Measurements from ENCODE around the gene TEX28.
A peak's percentile ranks its signal among the peaks of the same experiment; 100 is the strongest.
"Not testable (repeated sequence)": the region's sequence is repeated elsewhere in the genome, so short reads cannot be mapped to it uniquely, and the experiment has no call there.

The TEX28 gene, protein sequence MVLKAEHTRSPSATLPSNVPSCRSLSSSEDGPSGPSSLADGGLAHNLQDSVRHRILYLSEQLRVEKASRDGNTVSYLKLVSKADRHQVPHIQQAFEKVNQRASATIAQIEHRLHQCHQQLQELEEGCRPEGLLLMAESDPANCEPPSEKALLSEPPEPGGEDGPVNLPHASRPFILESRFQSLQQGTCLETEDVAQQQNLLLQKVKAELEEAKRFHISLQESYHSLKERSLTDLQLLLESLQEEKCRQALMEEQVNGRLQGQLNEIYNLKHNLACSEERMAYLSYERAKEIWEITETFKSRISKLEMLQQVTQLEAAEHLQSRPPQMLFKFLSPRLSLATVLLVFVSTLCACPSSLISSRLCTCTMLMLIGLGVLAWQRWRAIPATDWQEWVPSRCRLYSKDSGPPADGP

DNA sequence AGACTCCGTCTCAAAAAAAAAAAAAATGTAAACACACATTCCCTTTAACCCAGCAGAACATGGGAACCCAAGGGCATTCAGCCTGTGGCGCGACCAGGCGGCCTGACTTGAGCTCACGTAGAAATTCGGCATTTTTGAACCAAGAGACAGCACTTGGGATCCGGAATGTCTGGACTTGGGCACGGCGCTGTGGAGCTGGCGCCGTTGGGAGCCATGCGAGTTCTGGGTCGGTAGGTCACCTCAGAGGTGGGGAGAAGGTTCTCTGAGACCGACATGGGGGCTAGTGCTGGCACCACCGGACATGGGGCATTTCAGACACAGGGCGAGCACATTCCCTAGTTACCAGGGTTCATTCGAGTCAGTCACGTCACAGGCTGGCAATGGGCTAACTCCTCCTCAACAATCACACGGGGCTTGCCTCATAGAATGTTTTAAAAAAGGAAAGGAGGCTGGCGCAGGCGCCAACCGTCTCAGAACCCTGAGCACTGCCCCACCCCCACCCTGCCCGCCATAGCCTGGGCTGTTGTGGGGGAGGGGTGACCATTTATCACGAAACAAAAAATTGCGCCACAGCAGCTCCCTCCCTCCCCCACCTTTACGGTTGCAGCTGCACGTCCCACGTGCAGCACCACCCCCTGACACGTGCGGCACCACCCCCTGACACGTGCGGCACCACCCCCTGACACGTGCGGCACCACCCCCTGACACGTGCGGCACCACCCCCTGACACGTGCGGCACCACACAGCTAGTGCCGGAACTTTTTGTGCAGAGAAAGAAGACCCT is at the start of gene TEX28:
Gene TEX28 (minus strand): TSS at position 334 of the 784 bp plus-strand sequence. CDS start 3,007 bp downstream, outside the sequence.
- DNase-seq, result no peak

DNA sequence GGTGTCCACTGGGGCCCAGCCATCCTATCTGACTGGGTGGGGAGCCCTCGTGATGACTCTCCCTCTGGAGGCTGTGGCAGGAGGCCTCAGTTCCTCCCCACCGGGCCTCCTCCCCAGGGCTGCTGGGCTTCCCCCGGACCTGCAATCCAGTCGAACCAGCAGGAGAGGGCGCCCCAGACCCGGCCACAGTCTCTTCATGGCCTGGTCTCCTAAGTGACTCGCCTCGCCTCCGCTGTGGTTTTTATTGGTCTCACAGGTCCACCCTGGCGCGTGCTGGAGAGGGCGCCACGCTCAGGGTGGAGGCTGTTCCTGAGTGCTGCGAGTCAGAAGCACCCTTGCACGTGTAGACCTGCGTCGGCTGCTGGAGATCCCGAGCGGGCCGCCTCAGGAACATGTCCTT is 48.7 kb upstream of the TEX28 start:
- DNase-seq, result not testable (repeated sequence)

DNA sequence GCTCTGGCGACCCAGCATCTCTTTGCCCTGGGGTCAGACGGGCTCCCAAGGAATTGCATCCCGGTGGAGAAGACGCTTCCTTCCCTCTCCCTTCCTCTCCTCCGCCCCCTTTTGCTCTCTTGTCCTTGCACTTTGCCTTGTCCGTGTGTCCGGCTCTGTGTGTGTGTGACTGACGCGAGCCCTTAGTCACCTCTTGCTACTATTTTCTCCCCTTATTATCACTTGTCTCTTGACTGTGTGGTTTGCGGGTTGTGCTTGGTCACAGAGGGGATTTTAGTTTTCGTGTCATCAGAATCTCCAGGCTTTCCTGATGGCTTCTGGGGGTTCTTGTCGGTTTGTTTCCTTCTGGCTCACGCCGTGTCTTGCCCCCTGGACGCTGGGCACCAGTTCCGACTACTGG is 48.1 kb upstream of the TEX28 start:
- DNase-seq, result not testable (repeated sequence)

DNA sequence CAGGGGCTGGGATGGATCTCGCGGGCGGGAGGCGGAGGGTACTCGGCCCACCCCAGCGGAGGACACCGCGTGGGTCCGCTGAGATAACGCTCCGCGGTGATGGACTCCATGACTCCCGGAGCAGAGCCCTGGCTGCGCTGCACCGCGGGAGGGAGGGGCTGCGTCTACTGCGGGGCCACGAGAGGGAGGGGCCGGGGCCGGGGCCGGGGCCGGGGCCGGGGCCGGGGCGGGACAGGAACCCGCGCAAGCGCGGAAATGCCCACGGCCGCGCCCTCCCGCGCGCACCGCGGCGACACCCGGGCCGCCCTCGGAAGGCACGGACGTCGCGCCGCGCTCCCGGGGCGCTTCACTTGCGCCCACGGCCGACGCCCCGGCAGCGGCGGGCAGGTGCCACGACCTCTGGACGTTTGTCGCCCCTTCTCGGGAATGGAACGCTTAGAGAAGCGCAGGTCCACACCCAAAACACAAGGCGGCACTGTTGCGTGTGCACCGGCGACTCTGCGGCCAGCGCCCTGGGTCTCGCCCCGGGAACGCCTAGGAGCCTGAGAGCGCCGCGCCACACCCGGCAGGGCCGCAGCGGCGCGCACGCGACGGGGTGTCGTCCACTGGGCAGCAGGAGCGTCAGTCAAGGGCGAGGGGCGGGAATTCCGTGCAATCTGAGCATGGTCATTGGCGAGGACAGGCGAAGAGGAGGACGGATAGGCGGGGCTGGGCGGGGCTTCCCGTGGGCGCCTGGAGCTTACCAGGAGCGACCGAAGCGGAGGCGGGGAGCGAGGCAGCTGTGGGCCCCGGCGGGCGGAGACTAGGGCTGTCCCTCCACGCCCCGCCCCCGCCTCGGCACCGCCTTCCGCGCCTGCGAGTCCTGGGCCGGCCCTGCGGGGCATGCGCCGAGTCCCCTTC is 46.7 kb upstream of the TEX28 start:
- not testable (repeated sequence) for DNase-seq

DNA sequence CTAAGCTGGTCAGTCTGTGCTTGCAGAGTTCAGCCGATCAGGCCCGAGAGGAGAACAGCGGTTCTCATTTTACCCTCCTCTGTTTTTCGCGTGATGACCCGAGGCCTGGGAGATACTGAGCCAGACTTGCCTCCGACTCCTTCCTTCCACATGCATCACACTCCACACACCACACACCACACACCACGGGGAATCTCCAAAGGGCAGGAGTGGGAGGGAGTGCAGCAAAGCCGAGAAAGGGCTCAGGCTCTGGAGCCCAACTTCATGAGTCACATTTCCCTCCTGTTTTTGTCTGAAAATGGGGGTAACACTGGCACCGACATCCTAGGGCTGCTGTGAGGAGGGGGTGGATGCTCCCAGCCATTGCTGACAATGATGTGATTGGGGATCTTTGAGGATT is 39.6 kb upstream of the TEX28 start:
- no peak for DNase-seq

DNA sequence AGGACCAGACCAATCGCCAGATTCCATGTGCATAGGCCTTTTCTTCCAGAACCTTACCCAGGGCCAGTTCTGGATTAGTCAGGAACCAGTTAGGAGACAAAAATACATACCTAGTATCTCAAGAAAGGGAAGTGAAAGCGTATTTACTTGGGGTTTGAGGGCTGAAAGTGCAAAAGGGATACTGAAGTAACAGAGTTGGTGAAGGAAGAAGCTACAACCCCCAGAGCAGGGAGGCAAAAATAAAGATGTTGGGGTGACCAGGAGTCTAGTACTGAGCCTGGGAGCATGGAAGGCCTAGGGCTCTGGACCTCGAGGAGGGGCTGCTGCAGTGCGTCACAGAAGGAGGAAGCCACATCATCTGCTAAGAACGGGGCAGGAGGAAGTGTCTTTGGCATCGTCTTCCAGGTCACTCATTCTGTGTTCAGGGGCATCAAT is 38.9 kb upstream of the TEX28 start:
- DNase-seq, result no peak

DNA sequence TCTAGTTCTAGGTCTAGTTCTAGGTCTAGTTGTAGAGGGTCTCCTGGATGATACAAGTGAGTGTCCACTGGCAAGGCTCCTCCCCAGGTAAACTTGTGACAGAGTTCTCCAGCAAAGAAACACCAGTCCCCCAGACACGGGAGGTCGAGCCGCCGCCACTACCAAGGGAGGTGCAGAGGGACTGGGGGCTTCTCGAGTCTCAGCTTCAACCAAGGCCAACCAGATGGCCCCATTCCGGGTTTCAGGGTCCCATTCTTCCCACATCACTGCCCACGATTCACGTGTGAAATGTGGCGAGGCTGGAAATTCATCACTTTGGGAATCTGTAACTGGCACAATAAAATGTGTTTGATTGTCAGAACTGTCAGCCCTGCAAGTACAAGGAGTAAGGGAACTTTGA is 38.2 kb upstream of the TEX28 start:
- no peak for DNase-seq

DNA sequence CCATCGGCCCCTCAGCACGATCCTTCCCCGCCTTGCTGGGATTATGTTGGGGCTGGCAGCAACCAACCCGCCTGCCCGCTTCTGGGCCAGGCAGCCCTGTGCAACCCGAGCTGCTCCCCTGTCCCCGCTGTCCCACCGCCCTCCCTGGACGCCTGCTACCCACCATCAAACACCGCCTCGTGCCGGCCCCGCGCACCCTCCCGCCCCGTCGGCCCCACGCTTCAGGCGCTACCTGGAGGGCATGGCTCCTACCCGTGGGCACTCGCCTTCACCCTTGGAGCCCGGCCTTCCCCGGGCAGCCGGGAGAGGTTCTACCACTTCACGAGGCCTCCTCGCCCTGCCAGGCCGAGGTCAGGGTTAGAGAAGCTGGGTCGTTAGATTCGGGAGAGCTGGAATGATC is 37.6 kb upstream of the TEX28 start:
- DNase-seq, result no peak

DNA sequence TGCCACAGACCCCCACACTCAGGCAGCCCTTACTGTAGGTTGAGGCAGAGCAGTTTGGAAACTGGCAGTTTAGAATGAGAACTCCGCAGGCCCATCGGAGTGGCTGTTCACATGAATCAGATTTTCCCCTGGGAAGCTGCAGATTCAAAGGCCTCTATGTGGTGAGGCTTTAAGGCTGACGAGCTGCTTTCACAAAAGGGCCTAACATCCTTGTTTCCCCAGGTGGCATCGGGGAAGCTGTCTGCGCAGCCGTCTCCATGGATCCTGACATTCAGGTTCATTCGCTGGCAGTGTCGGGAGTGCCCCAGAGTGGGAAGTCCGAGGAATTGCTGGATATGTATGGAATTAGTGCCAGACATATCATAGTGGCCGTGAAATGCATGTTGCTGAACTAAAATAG is 34.4 kb upstream of the TEX28 start:
- DNase-seq, result no peak

DNA sequence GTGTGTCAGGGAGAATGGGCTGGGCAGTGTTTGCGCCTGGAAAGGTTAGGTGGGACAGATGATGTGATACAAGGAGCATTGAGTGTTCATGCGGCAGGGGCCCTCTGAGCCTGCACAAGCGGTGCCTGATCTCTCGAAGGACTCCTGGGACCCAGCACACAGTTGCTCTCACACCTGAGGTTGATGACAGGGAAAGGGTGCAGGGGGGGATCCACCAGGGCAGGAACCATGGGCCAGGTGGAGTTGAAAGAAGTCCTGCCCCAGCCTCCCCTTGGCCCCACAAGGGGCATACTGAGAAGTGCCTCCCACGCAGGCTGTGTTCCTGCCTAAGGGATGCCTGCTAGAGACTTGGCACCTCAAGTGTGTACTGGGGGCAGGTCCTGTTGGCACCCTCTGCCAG is 33.7 kb upstream of the TEX28 start:
- no peak for DNase-seq

DNA sequence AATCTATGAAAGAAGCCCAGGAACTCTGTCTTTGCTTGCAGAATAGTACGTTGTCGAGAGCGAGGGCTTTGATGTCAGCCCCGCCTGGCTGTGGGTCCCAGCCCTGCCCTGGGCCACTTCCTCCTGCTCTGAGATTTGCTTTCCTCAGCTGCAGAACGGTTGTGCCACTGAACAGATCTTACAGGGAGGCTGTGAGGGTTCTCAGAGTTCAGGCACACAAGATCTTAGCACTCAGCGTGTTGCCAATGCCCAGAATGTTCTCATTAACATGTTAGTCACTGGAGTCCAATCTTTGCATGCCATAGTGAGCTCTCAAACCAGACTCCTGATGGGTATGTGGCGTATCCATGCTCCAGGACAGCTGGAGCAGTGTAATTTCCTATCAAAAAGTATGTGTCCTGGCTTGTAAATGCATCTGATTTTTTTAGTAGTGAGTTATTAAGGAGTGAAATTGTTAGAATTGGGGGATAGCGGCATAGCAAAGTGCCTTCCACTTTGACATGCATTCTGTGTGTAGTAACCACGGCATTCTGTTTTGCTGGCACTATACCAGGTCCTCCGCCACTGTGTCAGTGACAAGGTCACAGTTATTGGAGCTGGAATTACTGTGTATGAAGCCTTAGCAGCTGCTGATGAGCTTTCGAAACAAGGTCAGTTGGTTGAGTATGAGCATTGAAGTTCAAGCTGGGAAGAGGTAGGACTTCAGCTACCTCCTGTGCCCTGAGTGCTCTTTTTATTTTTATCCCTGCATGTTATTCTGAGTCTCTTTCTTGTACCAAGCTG is 32.3 kb upstream of the TEX28 start:
- peak in 1 of 2 experiments; percentile 27 for DNase-seq

DNA sequence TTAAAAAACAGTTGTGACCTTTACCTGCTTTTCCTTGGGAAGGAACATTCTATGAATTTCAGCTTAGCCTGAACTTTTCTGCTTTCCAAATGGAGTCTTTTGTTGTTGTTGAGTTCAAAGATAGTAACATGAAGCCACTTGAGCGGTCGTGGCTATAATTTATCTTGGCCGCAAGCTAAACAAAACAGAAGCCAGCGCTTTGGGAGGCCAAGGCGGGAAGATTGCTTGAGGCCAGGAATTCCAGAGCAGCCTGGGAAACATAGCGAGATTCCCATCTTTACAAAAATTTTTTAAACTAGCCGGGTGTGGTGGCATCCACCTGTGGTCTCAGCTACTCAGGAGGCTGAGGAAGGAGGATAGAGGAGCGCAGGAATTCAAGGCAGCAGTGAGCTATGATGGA is 30.6 kb upstream of the TEX28 start:
- DNase-seq, result no peak

DNA sequence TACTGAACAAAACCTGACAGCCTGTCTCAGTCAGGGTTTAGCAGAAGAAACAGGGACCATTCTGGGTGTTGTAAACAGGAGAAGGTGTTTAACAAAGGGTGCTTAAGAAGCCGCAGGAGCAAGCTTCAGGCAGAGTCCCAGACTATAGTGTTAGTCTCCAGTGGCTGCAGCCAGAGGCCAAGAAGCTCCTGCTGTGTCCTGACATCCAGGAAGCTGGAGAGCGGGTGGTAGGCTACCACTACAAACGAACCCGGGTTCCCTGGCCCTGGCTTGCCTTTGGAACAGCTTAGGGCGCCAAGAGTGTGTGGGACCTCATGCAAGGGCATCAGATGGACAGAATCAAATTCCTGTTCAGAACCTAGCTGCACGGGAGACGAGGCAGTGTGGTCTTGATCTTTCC is 28.6 kb upstream of the TEX28 start:
- DNase-seq, result no peak

DNA sequence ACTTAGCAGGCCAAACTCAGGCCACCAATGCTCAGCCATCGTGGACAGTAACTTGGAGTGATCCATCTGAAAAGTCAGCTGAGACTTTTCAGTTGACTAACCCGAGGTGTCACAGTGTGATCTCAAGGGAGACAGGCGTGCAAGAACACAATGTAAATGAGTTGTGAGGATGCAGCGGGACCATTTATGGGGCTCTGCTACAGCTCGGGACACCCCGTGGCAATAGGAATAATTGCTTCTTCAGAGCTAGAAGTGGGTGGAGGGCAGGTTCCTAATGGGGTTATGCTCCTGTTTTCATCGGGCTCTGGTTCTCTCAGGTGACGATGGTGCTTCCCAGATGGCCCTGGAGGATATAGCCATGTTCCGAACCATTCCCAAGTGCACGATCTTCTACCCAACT is 28.0 kb upstream of the TEX28 start:
- no peak for DNase-seq

DNA sequence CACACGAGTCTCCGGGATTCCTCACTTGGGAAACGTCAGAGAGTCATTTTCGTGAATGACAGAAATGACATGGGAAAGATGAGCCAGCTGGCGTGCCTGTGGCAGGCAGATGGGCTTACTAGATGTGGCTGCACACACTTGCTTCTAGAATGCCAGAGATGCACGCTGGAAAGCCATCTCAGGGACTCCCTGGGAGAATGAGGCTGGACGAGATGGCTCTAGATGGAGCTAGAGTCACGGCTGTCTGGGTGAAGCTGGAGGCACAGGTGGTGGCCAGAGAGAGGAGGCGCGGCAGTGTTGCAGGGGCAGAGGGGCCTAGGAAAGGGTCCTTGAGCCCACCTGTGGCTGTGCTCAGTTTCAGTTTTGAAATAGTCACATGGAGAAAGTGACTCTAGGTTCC is 26.7 kb upstream of the TEX28 start:
- DNase-seq, result no peak

DNA sequence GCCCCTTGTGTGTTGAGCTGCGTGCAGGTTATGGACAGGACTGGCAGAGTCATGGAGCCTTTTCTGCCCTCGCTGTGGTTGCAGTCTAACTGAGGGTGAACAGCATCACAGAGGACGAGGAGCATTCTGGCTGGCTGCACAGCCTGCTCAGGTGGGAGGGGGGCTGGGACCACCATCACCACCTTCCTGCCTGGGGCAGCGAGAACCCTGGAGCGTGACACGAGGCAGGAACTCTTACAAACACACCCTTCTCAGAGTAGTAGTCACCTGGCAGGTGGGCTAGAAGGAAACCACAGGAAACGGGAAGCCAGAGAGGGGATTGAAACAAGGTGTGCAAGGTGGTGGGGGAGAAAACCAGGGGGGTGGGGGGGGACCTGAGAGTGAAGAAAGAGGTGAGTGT is 26.2 kb upstream of the TEX28 start:
- no peak for DNase-seq

DNA sequence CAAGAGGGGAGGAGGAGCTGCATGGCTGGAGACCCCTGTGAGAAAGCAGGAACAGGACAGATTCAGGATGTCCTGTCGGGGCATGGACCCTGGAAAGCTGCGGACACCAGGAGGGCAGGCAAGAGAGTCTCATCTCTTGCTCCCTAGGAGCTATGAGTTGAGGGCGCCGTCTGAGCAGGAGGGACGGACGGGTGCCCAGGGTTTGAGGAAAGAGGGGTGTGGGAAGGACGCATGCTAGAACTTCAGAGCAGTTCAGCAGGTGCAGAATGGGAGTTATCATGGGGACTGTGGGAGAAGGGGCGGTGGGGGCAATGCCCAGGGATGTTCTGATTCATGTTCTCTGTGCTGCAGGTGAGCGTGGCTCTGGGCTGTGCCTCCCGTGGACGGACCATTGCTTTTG is 25.5 kb upstream of the TEX28 start:
- DNase-seq, result no peak

DNA sequence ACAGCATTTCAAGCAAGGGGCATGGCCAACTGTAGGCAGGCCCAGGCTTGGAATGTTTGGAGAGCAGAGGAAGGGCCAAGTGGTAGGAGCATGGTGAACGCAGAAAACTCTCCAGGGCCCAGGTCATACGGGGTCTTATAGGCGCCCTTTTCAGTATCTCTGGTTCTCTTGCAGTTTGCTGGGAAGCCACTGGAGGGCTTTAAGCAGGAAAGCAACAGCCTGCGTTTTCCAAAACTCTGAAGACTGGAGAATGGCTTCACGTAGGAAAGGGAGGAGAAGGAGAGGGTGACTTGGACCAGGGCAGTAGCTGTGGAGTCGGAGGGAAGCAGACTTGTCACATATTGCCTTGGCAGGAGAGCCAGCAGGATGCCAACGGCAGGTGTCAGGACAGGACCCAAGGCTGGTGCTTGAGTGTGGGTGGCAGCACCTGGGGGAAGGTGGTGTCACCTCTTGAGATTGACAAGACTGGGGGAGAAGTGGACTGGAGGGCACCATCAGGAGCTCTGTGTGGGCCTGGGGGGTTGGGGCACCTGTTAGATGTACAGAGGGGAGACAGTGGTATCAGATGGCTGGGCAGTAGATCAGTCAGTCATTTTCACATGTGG is 22.6 kb upstream of the TEX28 start:
- no peak for DNase-seq

DNA sequence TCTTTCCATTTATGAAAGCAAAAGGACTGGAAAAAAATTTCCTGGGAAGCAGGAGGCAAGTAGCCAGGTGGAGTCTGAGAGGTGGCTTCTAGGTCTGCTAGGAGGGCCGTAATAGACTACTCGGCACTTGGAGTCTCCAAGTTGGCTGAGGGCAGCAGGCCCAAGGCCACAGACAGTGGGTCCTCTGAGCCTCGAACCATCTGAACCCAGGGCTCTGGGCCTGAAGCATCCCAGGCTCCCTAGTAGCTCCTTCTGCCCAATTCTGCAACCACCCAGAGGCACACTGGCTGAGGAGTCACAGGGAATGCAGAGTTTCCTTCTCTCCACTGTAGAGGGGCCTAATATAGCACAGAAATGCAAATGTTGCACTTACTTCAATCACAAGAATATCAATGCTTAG is 20.5 kb upstream of the TEX28 start:
- DNase-seq, result no peak

DNA sequence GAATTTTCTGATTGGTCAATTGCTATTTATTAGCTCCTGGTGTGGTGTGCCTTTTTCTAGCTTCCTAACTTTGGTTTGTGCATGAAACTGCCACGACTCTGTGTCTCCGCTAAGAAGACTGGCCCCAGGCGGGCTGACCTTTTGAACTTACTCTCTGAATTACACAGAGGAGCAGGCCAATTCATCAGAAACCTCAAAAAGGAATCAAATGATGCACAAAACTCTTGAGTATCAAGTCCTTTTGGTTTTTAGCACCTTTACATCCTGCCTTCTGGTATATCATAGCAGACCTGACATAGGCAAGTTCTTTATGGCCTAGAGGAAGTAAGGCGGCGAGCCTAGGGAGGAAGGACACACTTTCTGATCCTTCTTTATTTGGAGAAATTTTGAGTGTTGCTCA is 18.2 kb upstream of the TEX28 start:
- DNase-seq, result no peak

DNA sequence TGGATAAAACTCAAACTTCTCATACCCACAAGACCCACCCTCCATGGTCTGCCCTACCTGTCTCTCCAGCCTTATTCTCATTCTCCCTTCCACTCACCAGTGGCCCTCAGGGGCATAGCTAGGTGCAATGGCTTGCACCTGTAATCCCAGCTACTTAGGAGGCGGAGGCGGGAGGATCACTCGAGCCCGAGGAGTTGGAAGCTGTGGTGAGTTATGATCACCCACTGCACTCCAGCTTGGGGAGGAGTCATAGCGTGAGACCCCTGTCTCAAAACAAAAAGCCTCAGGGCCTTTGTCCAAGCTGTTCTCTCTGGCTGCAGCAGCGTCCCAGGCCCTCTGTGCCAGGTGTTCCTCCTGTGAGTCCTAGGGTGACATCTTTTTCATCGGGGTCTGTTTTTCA is 17.2 kb upstream of the TEX28 start:
- no peak for DNase-seq
